Omental fat pad (tissue), 4 donors: ENCODE results near the gene SLC26A8. TPM values are rescaled to one million over a fixed set of nuclear protein-coding genes. Genes with fewer than 3 reads are reported as not detected.

Source experiments
- ATAC-seq: fragments of 150-250 bp; one replicate; pipeline ENCODE4 v1.9.1; 2016; ENCODE audit warnings: mild to moderate bottlenecking, moderate library complexity; ENCODE audit not compliant: low FRiP score
- DNase-seq: peaks from one replicate; pipeline ENCODE4 v3.0.0-alpha.2; 2019; ENCODE audit warnings: low spot score
- total RNA-seq, 4 donors: library from RNA; depleted of rRNA; stranded (reverse); fragments of >200 nt; gene quantifications; one replicate each; pipeline ENCODE4 v1.1.0, GENCODE V29; 2016
- TF ChIP-seq, protein P1 (sequence below), 3 donors: fragments of 450-650 bp; IDR thresholded peaks; one replicate each; pipeline ENCODE4 v1.5.1; 2016 to 2017; ENCODE audit warnings: antibody characterized with exemption in 3 of 3, mild to moderate bottlenecking in 3 of 3, moderate library complexity in 2 of 3

SLC26A8 gene
- total RNA-seq, 4 donors from 2014 or later = 0.12 to 3.3 (median 0.54) TPM

DNA sequence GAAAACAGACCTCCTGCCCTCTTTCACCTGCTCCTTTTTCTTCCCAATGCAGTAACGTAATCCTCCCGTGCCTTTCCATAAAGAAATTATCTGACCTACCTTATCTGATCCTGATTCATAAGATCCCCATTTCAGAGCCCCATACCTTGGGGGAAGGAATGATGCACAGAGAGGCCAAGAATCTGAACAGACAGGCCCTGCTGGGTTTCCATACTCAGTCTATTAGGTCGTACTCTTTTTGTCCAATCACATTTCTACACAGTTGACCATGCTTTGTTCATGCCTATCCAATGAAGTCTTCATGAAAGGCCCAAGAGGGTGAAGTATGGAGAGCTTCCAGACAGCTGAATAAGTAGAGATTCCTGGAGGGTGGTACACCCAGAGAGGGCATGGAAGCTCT lies 128.9 kb downstream of the SLC26A8 start:
- no peak for DNase-seq
- ATAC-seq = no peak
- TF ChIP-seq, protein P1, sequence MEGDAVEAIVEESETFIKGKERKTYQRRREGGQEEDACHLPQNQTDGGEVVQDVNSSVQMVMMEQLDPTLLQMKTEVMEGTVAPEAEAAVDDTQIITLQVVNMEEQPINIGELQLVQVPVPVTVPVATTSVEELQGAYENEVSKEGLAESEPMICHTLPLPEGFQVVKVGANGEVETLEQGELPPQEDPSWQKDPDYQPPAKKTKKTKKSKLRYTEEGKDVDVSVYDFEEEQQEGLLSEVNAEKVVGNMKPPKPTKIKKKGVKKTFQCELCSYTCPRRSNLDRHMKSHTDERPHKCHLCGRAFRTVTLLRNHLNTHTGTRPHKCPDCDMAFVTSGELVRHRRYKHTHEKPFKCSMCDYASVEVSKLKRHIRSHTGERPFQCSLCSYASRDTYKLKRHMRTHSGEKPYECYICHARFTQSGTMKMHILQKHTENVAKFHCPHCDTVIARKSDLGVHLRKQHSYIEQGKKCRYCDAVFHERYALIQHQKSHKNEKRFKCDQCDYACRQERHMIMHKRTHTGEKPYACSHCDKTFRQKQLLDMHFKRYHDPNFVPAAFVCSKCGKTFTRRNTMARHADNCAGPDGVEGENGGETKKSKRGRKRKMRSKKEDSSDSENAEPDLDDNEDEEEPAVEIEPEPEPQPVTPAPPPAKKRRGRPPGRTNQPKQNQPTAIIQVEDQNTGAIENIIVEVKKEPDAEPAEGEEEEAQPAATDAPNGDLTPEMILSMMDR (IDR thresholded peaks at IDR 0.05) = no peak

DNA sequence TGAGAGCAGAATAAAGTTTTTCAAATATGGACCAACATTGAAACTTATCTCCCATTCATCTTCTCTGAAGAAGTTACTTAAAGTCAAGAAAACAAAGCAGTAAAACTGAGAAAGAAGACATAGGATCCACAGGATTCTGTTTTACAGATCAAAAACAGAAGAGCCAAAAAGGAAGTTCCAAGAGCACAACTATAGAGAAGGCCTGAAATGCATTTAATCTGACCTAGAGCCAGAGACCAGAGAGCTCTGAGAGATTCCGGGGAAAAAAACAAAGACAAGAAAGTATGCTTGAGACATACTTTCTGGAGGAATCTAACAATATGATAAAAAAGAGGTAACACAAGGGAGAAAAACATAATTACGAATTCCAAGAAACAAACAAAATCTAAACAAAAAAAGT lies 129.7 kb downstream of the SLC26A8 start:
- TF ChIP-seq, protein P1 (IDR thresholded peaks at IDR 0.05) = no peak
- DNase-seq (no peak), ATAC-seq (no peak)

Other genes starting within 250 kb of the SLC26A8 start
- gene CLPSL2, start 248.0 kb downstream of the SLC26A8 start, total RNA-seq = not detected
- not detected for gene CLPSL1, start 243.6 kb downstream of the SLC26A8 start, total RNA-seq
- gene CLPS, start 227.3 kb downstream of the SLC26A8 start, total RNA-seq = not detected
- gene LHFPL5, start 219.3 kb downstream of the SLC26A8 start, total RNA-seq = not detected
- gene SRPK1, start 103.5 kb downstream of the SLC26A8 start, total RNA-seq = 10 to 100 TPM; 31.1 to 66.4 (median 48.6) TPM
- gene MAPK14, start 3.2 kb upstream of the SLC26A8 start, total RNA-seq = 100 to 1,000 TPM in 3 of 4 donors, 10 to 100 TPM in 1; 91.9 to 133 (median 117) TPM
- gene MAPK13, start 105.9 kb upstream of the SLC26A8 start, total RNA-seq = 10 to 100 TPM; 10.9 to 27.5 (median 17.7) TPM
- gene BRPF3, start 172.1 kb upstream of the SLC26A8 start, total RNA-seq = 10 to 100 TPM; 15.8 to 32.1 (median 24.1) TPM
- gene PNPLA1, start 245.4 kb upstream of the SLC26A8 start, total RNA-seq = under 1 TPM in 1 of 4 donors, not detected in 3; 0.37 TPM